Pancreas (tissue), 10 donors: ENCODE measurements around the gene BACH1. TPM values are rescaled to one million over a fixed set of nuclear protein-coding genes. Genes with fewer than 3 reads are reported as not detected.
"Not testable (repeated sequence)": the region's sequence is repeated elsewhere in the genome, so short reads cannot be mapped to it uniquely, and the experiment has no call there.

ENCODE experiments used
- ATAC-seq, 4 donors: fragments of 200-7000 bp; cut with Tn5 transposase; one replicate each; pipeline versions ENCODE4 v1.8.0 to v1.9.1; 2020; ENCODE audit warnings: mild to moderate bottlenecking in 4 of 4, moderate library complexity in 4 of 4
- DNase-seq, 6 donors: peaks; one replicate each; pipeline ENCODE4 v3.0.0-alpha.2; 2020
- FAIRE-seq: peaks from 2 replicates; lab custom pipeline; 2012; peaks lifted over from hg19 to GRCh38; lab: Jason Lieb, UNC
- H3K27ac ChIP-seq, 4 donors: fragments of 200-600 bp; sonication (generic); 1 replicate in 3 of 4; 2 replicates in 1 of 4; pipeline versions ENCODE4 v1.5.0 to v1.8.0; 2020
- H3K27me3 ChIP-seq, 4 donors: fragments of 200-600 bp; one replicate each; pipeline ENCODE4 v1.8.0; 2021
- H3K36me3 ChIP-seq, 3 donors: fragments of 200-600 bp; sonication (generic) in 1 of 3; one replicate each; pipeline versions ENCODE4 v1.5.0 to v1.8.0; 2020 to 2021
- H3K4me1 ChIP-seq, 3 donors: fragments of 200-600 bp; one replicate each; pipeline ENCODE4 v1.8.0; 2021
- H3K4me3 ChIP-seq, 4 donors: fragments of 200-600 bp; sonication (generic) in 2 of 4; one replicate each; pipeline versions ENCODE4 v1.5.0 to v1.8.0; 2020 to 2021
- H3K9me3 ChIP-seq, 4 donors: fragments of 200-600 bp; one replicate each; pipeline ENCODE4 v1.8.0; 2021
- CTCF ChIP-seq, 4 donors: fragments of 200-600 bp; sonication (generic) in 3 of 4; IDR thresholded peaks; one replicate each; pipeline versions ENCODE4 v1.5.0 to v1.8.0; 2021; ENCODE audit warnings: antibody characterized with exemption in 4 of 4
- WGBS, 2 donors: extraction: QIAGEN DNeasy Blood & Tissue Kit; methylation state at CpG; one replicate each; pipeline ENCODE4 v1.1.7; 2013; 5-methylcytosine and 5-hydroxymethylcytosine counted together
- intact Hi-C, 3 donors: fragments of 100-400 bp; cut with DNase I; formaldehyde crosslinking; loops; one replicate each; pipeline versions ENCODE4 v1.11.1 to v1.14.2; 2022
- polyA plus RNA-seq, 2 donors: library from polyadenylated mRNA; stranded (reverse); fragments of 200-250 nt; gene quantifications; one replicate each; pipeline ENCODE4 v1.2.3, GENCODE V29; 2013
- total RNA-seq, 6 donors: library from RNA; stranded (reverse); fragmentation: NEBNext Ultra II Directional in 4 of 6; extraction: Animal tissue kit (Norgen Biotek cat#: 25700) in 4 of 6; gene quantifications; one replicate each; pipeline versions ENCODE4 v1.2.1 to v1.2.4, GENCODE V29; 2021 to 2023
- donor health status: healthy with polysubstance abuse.
- donor health status: DM: no; HTN: no; CAD: no; lungs with moderate emphysema.
- donor health status: DM: no; HTN: no; CAD: no.
- donor health status: control.
- donor health status: control.
- donor health status: Bipolar disorder and iron deficiency.
- donor health status: DM: yes; HTN: yes; CAD: no.
- donor health status: DM: no; HTN: no; CAD: no.
- donor health status: DM: no; HTN: no; CAD: no.
- donor health status: DM: yes; HTN: yes; CAD: no.

The BACH1 gene
- total and polyA plus RNA-seq, 8 donors, result 3.0 to 66.2 (median 32.0) TPM

GRCh38 chr21:29351691-29352090 is 53.0 kb downstream of the BACH1 start:
- TF ChIP-seq CTCF (IDR thresholded peaks at IDR 0.05), result no peak
- Histone ChIP-seq H3K4me3 (no peak overlapping the region), H3K27me3 (no peaks in the 10 kb centered on the region), H3K4me1 (peaks cover 4 to 19% (median 10%) of the 10 kb centered on the region in 3 donors), H3K9me3 (no peaks in the 10 kb centered on the region), H3K36me3 (no peaks in the 10 kb centered on the region), H3K27ac (peak overlapping the region in 2 of 4 donors; percentile 10 to 40)
- peak; percentile 86 to 92 (median 88) for ATAC-seq
- peak in 4 of 6 donors; percentile 41 to 77 (median 60) for DNase-seq
- intact Hi-C loops, result loop anchor here in 1 of 3 donors (5.0 kb wide), 1 partner anchor 189 kb away; no protein-coding TSS in a partner anchor
- FAIRE-seq, result no peak

- H3K9me3 ChIP-seq, DNase-seq, H3K36me3 ChIP-seq, FAIRE-seq, intact Hi-C loops, H3K27me3 ChIP-seq, H3K4me3 ChIP-seq, ATAC-seq, H3K27ac ChIP-seq: not testable (repeated sequence)
- WGBS, 2 donors, result 95 to 96% methylated on average over 14 of the region's 14 CpGs
- H3K4me1 ChIP-seq, result peaks cover 4 to 10% (median 4%) of the 10 kb centered on the region in 3 donors
These were observed 56.5 kb downstream of the BACH1 start for GRCh38 chr21:29355043-29355710.

GRCh38 chr21:29356291-29356690 is 57.6 kb downstream of the BACH1 start:
- H3K4me3 ChIP-seq, DNase-seq, H3K36me3 ChIP-seq, intact Hi-C loops, H3K9me3 ChIP-seq, H3K4me1 ChIP-seq, H3K27me3 ChIP-seq, H3K27ac ChIP-seq, FAIRE-seq, ATAC-seq: not testable (repeated sequence)
- WGBS, 2 donors, result 48 to 49% methylated on average over 1 of the region's 1 CpG

- H3K4me3 ChIP-seq, H3K27ac ChIP-seq, FAIRE-seq, H3K9me3 ChIP-seq, H3K27me3 ChIP-seq, H3K4me1 ChIP-seq, ATAC-seq, DNase-seq, intact Hi-C loops, H3K36me3 ChIP-seq: not testable (repeated sequence)
- 88 to 98% methylated on average over 4 of the region's 4 CpGs for WGBS, 2 donors
These were observed 58.1 kb downstream of the BACH1 start for GRCh38 chr21:29356810-29357209.

GRCh38 chr21:29359718-29360117 is 61.0 kb downstream of the BACH1 start:
- intact Hi-C loops, result no loop called here
- no peaks in the 10 kb centered on the region for H3K9me3 ChIP-seq
- no peak overlapping the region for H3K27ac ChIP-seq
- no peak for TF ChIP-seq CTCF (IDR thresholded peaks at IDR 0.05)
- no peak overlapping the region for H3K4me3 ChIP-seq
- H3K27me3 ChIP-seq, result no peaks in the 10 kb centered on the region
- H3K4me1 ChIP-seq, result no peaks in the 10 kb centered on the region
- H3K36me3 ChIP-seq, result no peaks in the 10 kb centered on the region
- FAIRE-seq, result no peak
- no peak for ATAC-seq
- no peak for DNase-seq
- 85 to 92% methylated on average over 3 of the region's 3 CpGs for WGBS, 2 donors

GRCh38 chr21:29360799-29361765 is 62.4 kb downstream of the BACH1 start:
- no peaks in the 10 kb centered on the region for H3K4me1 ChIP-seq
- H3K9me3 ChIP-seq, result no peaks in the 10 kb centered on the region
- peak in 1 of 4 donors; percentile 18 for TF ChIP-seq CTCF (IDR thresholded peaks at IDR 0.05)
- peak in 3 of 6 donors; percentile 11 to 49 (median 36) for DNase-seq
- no peak overlapping the region for H3K4me3 ChIP-seq
- no peak for FAIRE-seq
- no peaks in the 10 kb centered on the region for H3K36me3 ChIP-seq
- ATAC-seq, result peak; percentile 86 to 97 (median 92)
- H3K27me3 ChIP-seq, result no peaks in the 10 kb centered on the region
- 27 to 30% methylated on average over 9 of the region's 9 CpGs for WGBS, 2 donors
- H3K27ac ChIP-seq, result no peak overlapping the region
- intact Hi-C loops, result no loop called here
